GM18867 (cell line): ENCODE measurements around the gene MOCOS.
"Not testable (repeated sequence)": the region's sequence is repeated elsewhere in the genome, so short reads cannot be mapped to it uniquely, and the experiment has no call there.

Source experiments
- ATAC-seq: cut with Tn5 transposase; IDR thresholded peaks from one replicate; pipeline ENCODE4 v1.9.1; 2021; ENCODE audit warnings: mild to moderate bottlenecking, moderate library complexity; ENCODE audit not compliant: unreplicated experiment

Gene MOCOS

GRCh38 chr18:36200354-36200771 is 13.1 kb downstream of the MOCOS start:
- ATAC-seq = no peak

DNA sequence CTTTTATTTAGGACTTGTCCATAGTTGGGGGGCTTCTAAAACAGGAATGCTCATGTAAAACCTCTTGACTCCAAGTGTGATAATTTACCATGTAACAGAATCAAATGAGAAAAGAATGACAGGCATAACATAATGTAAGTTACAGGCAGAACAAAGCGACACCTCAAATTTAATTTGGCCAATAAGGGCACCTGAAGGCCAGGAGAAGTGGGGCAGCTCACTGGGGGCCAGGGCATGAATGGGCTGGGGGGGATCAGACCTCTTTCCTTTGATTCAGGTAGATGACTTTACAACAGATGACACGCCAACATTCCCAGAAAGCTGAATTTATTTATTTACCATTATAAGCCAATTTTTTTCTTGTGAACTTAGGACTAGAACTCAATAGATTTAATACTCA is 14.5 kb downstream of the MOCOS start:
- no peak for ATAC-seq

DNA sequence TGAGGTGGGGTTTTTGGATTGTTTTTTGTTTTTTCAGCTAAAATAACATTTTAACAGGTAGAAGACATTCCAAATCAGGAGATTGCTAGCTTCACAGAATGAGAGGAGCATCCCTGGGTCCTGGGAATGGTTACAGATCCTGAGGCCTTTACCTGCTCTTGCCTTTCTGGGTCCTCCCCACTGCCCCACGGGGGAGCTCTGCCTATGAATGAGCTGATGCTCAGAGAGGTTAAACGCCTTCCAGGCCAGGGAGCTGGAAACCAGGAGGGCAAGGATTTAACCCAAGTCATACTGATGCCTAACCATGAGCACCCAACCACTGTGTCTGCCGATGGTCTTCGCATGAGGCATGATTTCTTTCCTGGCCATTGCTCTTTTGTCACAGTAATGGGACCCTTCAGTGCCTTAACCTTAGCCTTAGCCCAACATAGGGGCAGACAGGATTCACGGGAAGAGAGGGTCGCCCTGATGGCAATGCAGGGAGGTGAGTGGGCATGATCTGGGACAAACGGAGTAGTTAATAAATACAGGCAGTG is 16.1 kb downstream of the MOCOS start:
- ATAC-seq = no peak

GRCh38 chr18:36205166-36205565 is 17.9 kb downstream of the MOCOS start:
- no peak for ATAC-seq

GRCh38 chr18:36207303-36207702 is 20.0 kb downstream of the MOCOS start:
- no peak for ATAC-seq

DNA sequence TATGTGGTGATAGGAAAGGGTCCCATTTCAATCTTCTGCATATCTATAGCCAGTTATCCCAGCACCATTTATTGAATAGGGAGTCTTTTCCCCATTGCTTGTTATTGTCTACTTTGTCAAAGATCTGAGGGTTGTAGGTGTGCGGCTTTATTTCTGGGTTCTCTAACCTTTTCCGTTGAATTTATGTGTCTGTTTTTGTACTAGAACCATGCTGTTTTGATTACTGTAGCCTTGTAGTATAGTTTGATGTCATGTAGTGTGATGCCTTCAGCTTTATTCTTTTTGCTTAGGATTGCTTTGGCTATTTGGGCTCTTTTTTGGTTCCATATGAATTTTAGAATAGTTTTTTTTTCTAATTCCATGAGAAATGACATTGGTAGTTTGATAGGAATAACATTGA is 20.7 kb downstream of the MOCOS start:
- not testable (repeated sequence) for ATAC-seq

GRCh38 chr18:36211612-36212065 is 24.3 kb downstream of the MOCOS start:
- ATAC-seq = no peak

DNA sequence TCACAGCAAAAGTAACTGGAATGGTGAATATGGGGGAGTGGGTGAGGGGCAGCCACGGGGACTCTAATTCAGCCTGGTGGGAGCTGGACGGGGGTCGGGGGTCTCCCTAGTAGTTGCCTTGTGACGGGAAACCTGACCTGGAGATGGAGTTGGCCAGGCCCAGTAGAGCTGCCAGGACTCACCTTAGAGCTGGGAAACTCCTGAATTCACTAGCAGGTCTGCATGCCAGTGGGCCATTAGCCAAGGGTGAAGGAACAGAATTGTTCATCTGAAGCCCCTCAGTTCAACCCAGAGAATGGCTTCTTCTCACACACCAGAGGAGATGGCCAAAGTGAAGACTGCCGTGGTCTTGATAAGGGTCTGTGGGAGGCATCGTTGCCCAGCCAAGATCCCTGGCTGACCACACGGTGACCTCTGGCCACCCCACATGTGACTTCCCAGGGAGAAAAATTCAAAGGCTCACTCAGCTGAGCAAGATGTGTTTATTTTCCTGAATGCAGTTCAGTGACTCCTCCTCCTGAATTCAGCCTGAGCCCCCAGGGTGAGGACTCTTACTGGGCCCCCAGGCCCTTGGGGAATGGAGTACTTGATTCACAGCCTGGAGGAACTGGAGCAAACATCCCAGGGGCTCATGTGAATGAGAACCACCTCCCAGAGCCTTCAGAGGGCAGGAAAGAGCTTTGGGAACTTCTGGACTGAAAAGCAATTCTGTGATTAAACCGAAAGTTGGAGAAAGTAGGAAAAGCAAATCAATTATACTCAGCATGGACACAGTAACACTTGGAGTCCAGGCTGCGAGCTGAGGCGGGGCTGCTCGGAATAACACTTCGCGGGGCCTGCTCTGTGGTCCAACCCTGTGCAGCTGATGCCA is 25.2 kb downstream of the MOCOS start:
- no peak for ATAC-seq

- no peak for ATAC-seq
These were observed 27.5 kb downstream of the MOCOS start for GRCh38 chr18:36214811-36215210.

- no peak for ATAC-seq
These were observed 28.3 kb downstream of the MOCOS start for GRCh38 chr18:36215577-36215976.

DNA sequence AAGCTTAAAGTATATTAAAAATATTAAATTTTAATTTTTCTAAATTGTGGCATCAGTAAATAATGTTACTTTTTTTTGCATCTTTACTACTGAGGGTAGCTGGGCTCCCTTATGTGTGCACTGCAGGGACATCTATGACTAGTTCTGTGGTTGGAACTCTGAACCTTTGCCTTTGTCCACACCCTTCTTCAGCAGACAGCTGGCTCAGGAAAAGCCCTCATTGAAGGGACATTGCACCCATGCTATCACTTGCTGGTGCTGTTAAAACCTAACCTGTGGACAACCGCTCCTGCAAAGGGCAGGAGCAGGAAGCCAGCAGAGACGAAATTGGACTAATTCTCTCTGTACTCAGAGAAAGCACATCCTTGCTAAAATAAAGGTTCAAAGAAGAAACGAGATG is 30.1 kb downstream of the MOCOS start:
- ATAC-seq = no peak

- no peak for ATAC-seq
These were observed 41.9 kb downstream of the MOCOS start for GRCh38 chr18:36229188-36229587.

DNA sequence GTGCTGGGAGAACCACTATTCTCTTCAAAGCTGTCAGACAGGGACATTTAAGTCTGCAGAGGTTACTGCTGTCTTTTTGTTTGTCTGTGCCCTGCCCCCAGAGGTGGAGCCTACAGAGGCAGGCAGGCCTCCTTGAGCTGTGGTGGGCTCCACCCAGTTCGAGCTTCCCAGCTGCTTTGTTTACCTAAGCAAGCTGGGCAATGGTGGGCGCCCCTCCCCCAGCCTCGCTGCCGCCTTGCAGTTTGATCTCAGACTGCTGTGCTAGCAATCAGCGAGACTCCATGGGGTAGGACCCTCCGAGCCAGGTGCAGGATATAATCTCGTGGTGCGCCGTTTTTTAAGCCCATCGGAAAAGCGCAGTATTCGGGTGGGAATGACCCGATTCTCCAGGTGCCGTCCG is 53.2 kb downstream of the MOCOS start:
- not testable (repeated sequence) for ATAC-seq

- no peak for ATAC-seq
These were observed 54.5 kb downstream of the MOCOS start for GRCh38 chr18:36241831-36242230.

GRCh38 chr18:36247036-36247435 is 59.7 kb downstream of the MOCOS start:
- no peak for ATAC-seq

GRCh38 chr18:36249392-36249791 is 62.1 kb downstream of the MOCOS start:
- no peak for ATAC-seq

- no peak for ATAC-seq
These were observed 63.5 kb downstream of the MOCOS start for GRCh38 chr18:36250827-36251226.

DNA sequence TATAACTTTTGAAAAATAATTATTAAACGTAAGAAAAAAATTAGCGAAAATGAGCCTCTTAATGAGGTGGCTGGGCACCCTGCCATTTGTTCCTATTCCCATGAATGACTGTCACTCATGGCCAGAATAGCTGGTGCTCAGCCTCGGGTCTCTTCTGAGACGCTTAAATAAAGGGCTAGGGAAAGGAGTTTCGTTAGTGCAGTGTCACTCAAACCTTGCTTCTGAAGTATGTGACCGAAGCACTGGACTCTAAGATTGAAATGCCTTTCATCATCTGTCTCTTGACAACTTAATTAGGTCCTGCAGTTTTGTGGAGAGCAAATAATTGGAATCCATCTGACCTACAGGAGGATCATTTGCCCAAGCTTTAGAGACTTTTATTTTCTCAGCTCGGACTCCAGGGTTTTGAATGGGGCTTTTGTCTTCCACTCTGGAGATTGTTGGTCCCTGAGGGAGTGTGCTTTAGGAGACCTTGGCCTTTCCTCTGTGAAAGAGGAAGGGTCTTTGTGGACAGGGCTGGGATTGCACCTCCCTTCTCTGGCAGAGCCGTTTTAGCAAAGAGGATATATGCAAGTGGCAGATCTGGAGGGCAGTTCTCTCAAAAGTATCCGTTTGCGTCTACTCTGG is 67.9 kb downstream of the MOCOS start:
- no peak for ATAC-seq

DNA sequence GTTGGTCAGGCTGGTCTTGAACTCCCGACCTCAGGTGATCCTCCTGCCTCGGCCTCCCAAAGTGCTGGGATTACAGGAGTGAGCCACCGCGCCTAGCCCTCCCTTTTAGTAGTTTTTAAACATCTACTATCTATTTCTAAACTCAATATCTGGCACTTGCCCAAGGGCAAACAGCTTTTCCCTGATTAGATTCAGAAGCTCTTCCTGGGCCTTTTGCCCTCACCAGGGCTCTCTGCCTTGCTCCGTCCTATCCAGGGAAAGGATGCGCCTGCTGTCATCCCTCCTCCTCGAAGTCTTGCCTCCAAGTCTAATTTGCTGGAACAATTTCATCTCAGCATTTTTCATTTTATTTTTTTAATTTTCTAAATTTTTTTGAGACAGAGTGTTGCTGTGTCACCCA is 68.8 kb downstream of the MOCOS start:
- ATAC-seq = no peak

- no peak for ATAC-seq
These were observed 75.7 kb downstream of the MOCOS start for GRCh38 chr18:36262971-36263370.

DNA sequence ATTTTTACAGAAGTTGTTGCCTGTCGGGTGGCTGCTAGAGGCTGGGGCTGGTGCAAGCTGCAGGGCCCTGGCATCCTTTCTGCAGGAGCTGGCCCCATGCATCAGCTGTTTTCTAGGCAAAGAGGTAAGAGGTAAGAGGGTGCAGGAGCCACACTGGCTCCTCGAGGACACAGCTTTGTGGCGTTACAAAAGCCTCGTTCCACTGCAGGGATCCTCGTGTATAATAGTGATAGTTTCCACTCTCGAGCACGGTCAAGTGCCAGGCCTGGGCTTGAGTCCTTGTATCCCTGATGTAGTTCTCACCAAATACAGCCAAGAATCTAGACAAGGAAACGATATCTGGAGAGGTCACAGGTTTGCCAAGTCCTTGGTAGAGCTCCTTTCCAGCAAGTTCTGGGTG is 77.0 kb downstream of the MOCOS start:
- ATAC-seq = no peak

GRCh38 chr18:36265015-36265414 is 77.7 kb downstream of the MOCOS start:
- no peak for ATAC-seq
